DMS114 treated with DMSO at 0.1 percent for 48 hours (cell line): ENCODE data around the gene IL17RA.

Experiments
- DNase-seq: peaks from one replicate; lab custom pipeline; 2025; ENCODE audit not compliant: unreplicated experiment; lab: John Stamatoyannopoulos, UW

The IL17RA gene

DNA sequence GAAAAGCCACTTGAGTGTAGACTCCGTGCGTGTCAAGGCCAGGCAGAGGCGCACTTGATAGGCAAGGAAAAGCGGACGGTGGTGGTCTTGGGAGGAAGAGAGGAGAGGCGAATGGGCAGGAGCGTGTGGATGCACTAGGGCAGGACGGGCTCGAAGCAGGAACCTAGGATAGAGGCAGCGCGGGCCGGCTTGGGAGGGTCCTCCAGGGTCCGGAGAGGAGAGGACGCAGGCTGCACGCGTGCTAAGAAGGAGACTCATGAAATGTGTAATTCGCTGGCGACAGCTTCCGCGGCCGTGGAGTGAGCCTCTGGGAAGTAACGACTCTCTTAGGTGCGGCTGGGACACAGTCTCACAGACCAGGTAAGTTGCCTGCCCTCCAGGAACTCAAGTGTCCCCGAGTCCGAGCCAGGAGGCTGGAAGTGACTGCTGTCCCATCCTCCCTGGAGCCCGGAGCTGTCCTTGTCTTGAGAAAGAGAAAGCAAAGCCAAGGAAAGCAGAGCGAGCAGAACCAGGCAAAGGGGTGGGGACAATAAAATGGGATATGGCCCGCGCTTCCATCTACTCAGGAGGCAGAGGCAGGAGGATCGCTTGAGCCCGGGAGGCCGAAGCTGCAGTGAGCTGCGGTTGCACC lies 874 bp upstream of the IL17RA start:
- DNase-seq: no peak

GRCh38 chr22:17085277-17086181 lies 729 bp downstream of the IL17RA start:
- DNase-seq: no peak

GRCh38 chr22:17086296-17086695 lies 1.5 kb downstream of the IL17RA start:
- DNase-seq: no peak

DNA sequence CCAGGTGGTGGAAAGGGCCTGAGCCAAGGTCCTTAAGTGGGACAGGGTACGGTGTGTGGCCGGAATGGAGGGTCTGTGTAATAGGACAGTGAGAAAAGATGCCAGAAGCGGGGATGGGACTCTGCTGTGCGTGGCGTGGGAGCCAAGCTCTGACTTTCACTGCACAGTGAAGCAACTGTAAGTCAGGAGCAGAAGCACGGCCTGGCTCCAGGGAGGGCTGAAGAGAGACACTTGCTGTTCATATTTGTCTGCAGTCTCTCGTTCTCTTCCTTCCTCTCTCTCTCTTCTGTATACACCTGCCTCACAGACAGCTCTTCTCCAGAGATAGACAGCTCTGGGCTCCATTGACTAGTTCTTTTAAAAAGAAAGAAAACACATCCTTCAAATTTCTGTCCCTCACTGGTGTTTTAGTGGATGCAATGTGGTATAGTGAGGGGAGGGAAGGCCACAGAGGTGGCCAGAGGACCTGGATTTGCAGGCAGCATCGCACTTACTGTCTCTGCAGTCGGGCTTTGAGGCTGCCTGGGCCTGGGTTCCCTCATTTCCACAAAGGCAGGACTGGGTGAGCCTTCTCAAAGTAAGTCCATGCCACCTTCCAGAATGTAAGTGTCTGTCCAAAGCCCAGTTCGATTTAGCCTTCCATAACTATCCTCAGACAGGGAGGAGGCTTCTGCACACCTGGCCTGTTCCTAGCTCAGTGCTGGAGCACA lies 2.1 kb downstream of the IL17RA start:
- DNase-seq: no peak

DNA sequence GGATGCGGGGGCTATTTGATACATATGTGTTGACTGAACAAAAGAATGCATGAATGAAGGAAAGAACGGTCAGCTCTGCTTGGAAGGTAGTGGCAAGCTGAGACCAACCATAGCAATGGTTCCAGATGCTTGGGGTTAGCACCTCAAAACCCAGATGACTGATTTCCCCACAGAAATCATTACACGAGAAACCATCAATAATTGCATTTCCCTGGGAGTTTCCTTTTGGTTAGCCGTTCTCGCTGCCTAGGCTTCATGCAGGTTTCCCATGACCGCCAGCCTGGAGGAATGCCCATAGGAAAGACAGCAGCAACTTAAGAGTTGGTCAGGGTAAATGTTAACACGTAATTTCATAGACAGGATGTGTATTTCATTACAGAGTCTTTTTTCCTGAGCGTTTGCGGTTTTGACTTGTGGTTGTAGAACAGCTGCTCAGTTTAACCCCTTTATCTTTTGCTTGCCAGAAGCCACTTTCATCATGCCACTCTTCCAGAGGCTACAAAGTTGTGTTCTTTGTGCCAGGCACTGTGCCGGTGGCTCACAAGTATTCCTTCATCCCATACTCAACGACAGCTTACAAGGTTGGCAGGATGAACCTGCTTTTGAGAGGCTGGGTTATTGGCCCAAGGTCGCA lies 2.8 kb downstream of the IL17RA start:
- no peak for DNase-seq

- no peak for DNase-seq
Measured at GRCh38 chr22:17090550-17090949, 5.8 kb downstream of the IL17RA start.

DNA sequence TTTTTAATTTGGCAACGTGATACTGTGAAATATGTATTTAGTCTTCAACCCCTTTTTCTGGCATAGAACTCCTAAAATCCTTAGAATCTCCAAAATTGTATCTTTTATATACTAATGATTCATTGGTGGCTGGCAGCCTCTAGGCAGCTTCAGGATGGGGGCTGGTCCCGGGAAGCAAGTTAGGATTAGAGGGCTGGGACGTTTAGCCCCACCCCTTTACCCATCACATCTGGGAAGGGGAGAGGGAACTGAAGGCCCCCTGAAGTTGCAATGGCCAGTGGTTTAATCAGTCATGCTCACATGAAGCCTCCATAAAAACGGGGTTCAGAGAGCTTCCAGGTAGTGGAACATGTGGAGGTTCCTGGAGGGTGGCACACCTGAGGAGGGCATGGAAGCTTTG lies 7.1 kb downstream of the IL17RA start:
- DNase-seq: no peak

DNA sequence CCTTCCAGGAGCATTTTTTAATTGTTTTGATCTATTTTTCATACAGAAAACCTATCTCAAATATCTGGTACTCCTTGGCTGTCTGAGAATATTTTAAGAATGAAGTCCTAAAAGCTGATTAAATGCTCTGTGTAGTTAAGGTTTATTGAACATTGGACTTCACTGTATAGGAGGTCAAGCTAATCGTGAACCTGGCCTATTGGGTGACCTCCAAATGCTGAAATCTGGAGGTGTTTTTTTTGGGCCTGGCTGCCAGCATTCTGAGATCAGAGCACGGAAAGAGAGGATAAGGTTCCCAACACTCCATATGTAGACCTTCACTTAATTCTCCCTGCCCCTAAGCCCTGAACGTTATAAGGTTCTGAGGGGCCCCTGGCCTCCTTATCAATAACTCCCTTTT lies 8.3 kb downstream of the IL17RA start:
- no peak for DNase-seq

- DNase-seq: no peak
Measured at GRCh38 chr22:17095538-17095937, 10.7 kb downstream of the IL17RA start.

GRCh38 chr22:17096071-17096470 lies 11.3 kb downstream of the IL17RA start:
- DNase-seq: no peak

- no peak for DNase-seq
Measured at GRCh38 chr22:17097062-17097461, 12.3 kb downstream of the IL17RA start.

DNA sequence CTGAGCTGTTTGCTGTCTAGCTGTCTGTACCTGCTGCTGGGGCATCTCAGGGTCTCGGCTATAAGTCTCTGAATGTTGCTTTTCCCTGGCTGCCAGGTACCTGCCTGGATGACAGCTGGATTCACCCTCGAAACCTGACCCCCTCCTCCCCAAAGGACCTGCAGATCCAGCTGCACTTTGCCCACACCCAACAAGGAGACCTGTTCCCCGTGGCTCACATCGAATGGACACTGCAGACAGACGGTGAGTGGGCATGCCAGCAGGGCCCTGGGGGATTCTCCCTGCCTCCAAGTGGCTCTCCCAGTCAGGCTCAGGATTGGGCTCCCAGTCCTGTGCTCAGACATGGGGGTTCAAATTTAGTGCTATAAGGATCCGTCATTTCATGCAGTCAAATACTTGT lies 12.9 kb downstream of the IL17RA start:
- DNase-seq: no peak

DNA sequence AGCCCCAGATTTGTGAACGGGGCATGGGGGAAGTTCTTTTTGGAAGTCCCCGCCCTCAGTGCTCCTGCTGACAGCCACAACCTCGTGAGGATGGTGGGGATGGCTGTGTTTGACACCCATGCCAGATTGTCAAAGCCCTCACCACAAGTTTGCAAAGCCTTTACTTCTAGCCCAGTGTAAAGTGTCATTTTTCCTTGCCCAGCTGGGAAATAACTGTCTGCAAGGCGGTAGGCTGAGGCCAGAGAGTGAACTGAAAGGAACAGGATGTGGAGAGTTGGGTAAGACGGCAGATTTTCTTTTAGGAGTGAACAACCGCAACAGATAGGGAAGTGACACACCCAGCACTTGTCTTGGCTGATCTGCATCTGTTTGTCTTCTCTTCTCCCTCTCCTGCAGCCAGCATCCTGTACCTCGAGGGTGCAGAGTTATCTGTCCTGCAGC lies 13.6 kb downstream of the IL17RA start:
- no peak for DNase-seq

DNA sequence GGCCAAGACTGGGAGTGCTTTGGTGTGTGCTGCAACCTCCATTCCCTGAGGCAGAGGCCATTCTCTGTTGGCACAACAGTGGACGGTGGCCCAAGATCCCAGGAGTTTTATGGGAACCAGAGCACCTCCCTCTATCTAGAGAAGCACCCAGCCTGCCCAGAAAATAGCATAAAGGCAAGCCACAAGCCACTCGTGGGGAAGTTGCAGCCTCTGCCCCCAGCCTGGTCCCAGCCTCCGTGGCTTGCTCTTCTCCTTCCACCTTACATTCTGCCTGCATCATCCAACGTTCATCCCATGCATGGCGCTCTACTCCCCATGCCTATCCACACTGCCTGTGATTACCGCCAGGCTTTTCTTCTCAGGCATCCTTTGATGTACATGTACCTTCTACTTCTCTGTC lies 15.8 kb downstream of the IL17RA start:
- no peak for DNase-seq

GRCh38 chr22:17101475-17102296 lies 16.9 kb downstream of the IL17RA start:
- DNase-seq: no peak

DNA sequence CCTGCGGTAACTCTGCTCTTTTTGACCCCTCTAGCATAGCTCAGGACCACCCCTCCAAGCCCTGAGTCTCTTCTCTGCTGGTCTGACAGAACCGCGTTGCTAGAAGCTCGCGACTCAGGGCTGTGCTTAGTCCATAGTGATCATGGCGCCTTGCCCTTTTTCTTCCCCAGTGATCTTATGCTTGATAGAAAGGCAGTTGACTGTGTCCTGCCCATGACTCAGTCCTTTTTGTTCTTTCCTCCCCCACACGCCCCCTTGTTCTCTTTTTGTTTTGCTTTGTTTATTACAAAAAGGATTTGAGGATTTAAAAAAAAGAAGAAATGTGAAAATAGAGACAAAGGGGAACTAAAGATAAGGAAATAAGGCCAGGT lies 17.5 kb downstream of the IL17RA start:
- no peak for DNase-seq

DNA sequence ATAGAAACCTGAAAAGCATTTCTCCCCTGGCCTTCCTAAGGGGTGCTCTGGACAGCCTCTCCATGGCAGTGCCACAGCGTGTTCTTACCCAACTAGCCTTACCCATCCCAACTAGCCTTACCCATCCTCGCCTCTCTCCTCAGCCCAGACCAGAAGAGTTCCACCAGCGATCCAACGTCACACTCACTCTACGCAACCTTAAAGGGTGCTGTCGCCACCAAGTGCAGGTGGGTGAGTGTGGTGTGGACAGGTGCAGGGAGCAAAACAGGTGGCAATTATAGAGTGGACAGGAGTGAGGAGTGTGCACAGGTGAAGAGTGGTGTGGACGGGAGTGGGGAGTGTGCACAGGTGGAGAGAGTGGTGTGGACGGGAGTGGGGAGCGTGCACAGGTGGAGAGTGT lies 18.6 kb downstream of the IL17RA start:
- DNase-seq: no peak

DNA sequence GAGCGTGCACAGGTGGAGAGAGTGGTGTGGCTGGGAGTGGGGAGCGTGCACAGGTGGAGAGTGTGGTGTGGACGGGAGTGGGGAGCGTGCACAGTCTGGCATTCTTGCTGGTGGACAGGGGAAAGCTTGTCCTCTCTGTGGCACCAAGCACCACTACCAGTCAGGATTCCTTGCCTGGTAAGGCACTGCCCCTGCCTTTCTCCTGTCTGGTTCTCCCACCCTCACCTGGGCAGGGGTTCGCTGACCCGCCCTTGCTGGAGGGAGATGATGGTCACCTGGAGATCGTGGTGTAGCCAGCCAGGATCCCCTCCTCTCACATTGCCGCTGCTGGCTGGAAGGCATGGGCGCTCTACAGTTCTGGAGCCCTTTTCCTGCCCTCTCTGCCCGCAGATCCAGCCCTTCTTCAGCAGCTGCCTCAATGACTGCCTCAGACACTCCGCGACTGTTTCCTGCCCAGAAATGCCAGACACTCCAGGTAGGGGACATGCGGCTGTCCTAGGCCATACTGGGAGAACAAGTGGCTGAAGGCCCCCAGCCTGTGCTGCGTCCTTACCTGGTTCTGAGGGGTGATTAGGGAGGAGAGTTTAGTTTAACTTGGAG lies 19.6 kb downstream of the IL17RA start:
- DNase-seq: no peak

DNA sequence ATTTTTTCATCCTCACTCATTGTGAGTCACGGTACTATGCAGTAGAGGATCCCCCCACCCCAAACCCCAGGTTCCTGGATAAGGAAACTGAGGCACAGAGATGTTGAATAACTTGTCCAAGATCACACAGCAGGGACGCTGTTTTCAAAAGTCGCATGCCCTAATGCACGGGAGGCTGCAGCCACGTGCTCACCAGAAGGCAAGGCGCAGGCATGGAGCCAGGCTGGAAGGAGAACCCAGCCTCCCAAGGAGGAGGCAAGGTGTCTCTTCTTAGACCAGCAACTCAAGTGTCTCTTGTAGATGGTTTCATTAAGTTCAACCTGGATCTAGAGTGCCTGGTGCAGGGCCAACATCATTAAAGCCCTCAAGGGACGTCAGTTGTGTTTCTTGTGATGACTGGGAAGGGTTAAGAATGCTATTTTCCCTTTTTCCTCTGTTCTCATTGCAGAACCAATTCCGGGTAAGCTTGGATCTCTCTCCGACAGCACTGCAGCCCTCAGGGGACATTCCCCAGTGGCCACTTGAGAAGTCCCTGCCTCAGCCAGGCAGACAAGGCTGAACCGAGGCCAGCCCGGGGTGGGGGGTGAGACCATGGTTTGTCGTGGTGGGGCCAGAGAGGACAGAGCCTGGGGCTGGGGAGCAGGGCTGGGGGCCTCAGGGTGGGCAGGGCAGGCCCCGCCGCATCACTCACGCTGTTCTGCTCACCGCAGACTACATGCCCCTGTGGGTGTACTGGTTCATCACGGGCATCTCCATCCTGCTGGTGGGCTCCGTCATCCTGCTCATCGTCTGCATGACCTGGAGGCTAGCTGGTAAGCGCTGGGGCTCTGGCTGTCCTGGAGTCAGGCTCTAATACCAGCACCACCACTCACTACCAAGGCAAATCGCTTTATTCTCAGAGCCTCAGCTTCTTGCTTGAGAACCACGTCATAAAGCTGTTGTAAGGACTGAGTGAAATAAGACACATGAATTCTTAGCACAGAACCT lies 20.6 kb downstream of the IL17RA start:
- no peak for DNase-seq
